Left ventricle myocardium superior (tissue), 1 donor: ENCODE results near the gene PTPN20. TPM values are rescaled to one million over a fixed set of nuclear protein-coding genes. Genes with fewer than 3 reads are reported as not detected.
A peak's percentile ranks its signal among the peaks of the same experiment; 100 is the strongest.

Source experiments
- ATAC-seq: fragments of 200-7000 bp; cut with Tn5 transposase; one replicate; pipeline ENCODE4 v1.9.1; 2020; ENCODE audit warnings: mild to moderate bottlenecking, moderate library complexity
- DNase-seq: peaks from one replicate; pipeline ENCODE4 v3.0.0-alpha.2; 2020
- intact Hi-C: fragments of 100-400 bp; cut with micrococcal nuclease; formaldehyde crosslinking; loops from one replicate; pipeline ENCODE4 v1.11.0; 2022
- total RNA-seq: library from RNA; stranded (reverse); fragmentation: NEBNext Ultra II Directional; extraction: Animal tissue kit (Norgen Biotek cat#: 25700); gene quantifications from one replicate; pipeline ENCODE4 v1.2.1, GENCODE V29; 2021
- donor health status: DM: no; HTN: yes; CAD: no; lungs with severe emphysema.

PTPN20 gene
- total RNA-seq, 1 donor from 2014 or later: 15.7 TPM

GRCh38 chr10:47029181-47030009 lies 118.2 kb downstream of the PTPN20 start:
- intact Hi-C loops: loop anchor here (10.0 kb wide), 1 partner anchor 285 kb away; no protein-coding TSS in a partner anchor

GRCh38 chr10:47030191-47030703 lies 119.0 kb downstream of the PTPN20 start:
- peak; percentile 22 for ATAC-seq
- intact Hi-C loops: no loop called here
- no peak for DNase-seq

More at GRCh38 chr10:47029181-47030009, 118.2 kb downstream of the PTPN20 start:
- DNase-seq (no peak), ATAC-seq (no peak)

DNA sequence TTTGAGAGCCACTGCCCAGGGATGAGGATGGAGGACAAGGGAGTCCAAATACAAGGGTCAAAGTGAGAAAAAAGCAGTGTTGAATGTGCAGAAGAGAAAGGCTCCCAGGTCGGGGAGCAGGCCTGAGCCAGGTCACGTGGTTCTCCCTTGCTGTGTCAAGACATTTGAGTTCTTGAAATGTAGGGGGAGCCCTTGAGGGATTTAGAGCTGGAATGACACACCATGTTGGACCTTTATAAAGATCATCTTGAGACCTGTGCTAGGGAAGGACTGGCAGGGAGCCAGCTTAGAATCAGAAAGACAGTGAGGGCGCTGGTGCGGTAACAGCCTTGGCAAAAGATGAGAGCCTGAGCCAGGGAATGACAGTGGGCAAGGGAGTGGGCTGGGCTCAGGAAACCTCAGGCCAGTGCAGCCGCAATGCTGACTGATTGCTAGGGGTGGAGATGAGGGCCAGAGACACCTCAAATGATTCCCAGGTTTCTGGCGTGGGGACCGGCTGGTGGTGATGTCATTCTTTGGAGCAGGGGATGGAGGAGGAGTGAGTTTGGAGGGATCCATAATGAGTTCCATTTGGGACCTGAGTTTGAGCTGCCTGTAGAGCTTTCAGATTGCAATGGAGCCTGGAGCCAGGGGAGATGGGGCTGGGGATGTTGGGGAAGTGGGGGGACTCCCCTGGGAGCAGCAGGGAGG lies 120.1 kb downstream of the PTPN20 start:
- DNase-seq: no peak
- intact Hi-C loops: no loop called here
- ATAC-seq: peak; percentile 21

DNA sequence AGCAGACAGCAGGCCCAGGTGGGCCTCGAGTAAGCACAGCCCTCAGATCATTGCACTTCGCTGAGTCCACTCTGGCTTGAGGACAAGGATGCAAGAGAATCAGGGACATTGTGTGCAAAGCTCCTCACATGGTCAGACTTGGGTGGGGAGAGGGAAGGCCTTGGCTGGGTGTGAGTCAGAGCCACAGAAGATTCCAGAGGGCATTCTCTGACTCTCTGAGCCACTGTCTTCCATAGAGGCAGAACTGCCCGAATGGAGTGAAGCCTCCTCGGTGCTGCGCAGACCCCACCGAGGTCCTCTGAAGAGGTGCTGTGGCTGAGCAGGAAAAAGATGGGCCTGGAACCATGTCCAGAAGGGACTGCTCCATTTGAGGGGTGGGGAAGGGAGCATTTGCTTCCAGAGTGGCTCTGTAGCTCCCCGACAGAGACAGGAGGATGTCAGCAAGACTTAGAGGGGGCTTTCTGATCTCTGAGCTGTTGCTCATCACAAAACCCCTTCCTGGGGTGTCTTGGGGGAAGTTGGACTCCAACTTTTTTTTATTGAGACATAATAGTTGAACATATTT lies 120.8 kb downstream of the PTPN20 start:
- peak; percentile 47 for ATAC-seq
- intact Hi-C loops: no loop called here
- DNase-seq: no peak

- DNase-seq (no peak), ATAC-seq (no peak)
- intact Hi-C loops: no loop called here
Measured at GRCh38 chr10:47033081-47033480, 121.9 kb downstream of the PTPN20 start.

DNA sequence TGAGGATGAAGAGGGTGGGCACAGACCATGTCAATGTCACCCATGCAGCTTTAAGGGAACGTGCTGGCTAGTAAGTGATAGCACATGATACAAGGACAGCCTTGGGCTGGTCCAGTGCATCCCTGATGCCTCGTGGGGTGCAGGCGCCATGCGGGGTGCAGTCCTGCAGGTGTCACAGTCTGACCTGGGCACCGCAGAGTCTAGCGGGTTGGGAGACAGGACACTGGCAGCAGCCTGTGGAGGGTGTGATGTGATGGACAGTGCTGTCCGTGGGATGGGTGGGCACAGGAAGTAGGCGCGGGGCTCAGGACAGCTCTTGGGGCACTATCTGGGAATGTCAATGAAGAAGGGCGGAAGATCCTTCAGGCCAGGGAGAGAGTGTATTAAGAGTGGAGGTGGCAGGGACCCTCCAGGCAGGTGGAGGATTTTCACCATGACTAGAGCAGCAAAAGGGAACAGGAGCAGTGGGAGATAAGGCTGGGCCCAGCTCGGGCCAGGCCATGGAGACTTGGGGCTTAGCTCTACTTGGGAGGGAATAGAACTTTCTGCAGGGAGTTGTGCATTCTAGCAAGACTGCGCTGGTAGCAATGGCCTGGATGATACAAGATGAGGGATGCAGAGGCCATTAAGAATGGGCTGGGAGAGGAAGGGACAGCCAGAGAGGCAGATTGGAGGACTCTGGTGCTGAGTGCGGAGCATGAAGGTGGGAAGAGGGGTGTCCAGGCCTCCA lies 122.5 kb downstream of the PTPN20 start:
- ATAC-seq (no peak), DNase-seq (no peak)
- intact Hi-C loops: no loop called here

- intact Hi-C loops: no loop called here
- ATAC-seq: no peak
- no peak for DNase-seq
Measured at GRCh38 chr10:47034441-47035051, 123.3 kb downstream of the PTPN20 start.

- intact Hi-C loops: no loop called here
- DNase-seq (no peak), ATAC-seq (no peak)
Measured at GRCh38 chr10:47035171-47035818, 124.1 kb downstream of the PTPN20 start.

DNA sequence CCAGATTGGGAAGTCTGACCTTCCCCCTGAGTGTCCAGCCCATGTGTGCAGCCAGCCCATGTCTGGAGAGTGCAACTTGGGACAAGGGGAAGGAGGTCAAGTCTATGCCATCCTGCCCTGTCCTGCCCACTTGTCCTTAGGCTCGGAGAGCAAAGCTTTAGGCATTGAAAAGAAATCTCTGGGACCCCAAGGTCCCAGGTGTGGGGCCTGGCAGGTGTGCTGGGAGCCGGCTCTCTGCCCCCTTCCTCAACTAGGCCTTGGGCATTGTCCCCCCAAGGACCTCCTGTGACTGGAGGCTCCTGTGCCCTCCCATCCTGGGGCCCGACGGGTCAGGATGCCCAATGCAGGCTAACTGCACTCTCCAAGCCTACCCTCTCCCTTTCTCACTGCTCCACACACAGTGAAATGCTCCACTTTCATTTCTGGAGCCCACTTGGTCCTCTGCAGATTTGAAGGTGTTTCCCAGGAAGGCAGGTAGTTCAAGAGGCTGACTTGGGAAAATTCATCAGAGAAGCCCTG lies 124.7 kb downstream of the PTPN20 start:
- DNase-seq (no peak), ATAC-seq (no peak)
- intact Hi-C loops: no loop called here

- DNase-seq: no peak
- ATAC-seq: no peak
- intact Hi-C loops: no loop called here
Measured at GRCh38 chr10:47036771-47037170, 125.5 kb downstream of the PTPN20 start.

GRCh38 chr10:47037654-47038425 lies 126.6 kb downstream of the PTPN20 start:
- ATAC-seq: no peak
- intact Hi-C loops: no loop called here
- no peak for DNase-seq

GRCh38 chr10:47038881-47039561 lies 127.8 kb downstream of the PTPN20 start:
- intact Hi-C loops: no loop called here
- DNase-seq: no peak
- peak; percentile 82 for ATAC-seq

DNA sequence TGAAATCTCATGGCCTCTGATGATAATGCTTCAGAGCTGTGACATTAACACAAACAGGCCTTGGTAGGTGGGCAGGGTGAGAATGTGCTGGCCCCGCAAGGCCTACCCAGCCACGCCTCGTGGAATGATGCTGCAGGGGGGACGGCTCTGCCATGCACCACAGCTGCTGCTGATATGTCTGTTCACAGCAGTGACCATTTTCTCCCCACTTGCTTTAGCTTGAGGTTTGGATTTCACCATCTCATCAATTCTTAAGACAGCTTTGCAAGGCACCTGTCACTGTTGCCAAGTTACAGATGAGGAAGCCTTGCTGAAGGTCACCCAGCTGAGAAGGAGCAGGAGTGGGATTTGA lies 128.3 kb downstream of the PTPN20 start:
- intact Hi-C loops: no loop called here
- DNase-seq (no peak), ATAC-seq (no peak)

GRCh38 chr10:47040041-47040491 lies 128.8 kb downstream of the PTPN20 start:
- intact Hi-C loops: no loop called here
- no peak for DNase-seq
- ATAC-seq: no peak

- intact Hi-C loops: no loop called here
- DNase-seq: no peak
- ATAC-seq: no peak
Measured at GRCh38 chr10:47040681-47041080, 129.5 kb downstream of the PTPN20 start.

DNA sequence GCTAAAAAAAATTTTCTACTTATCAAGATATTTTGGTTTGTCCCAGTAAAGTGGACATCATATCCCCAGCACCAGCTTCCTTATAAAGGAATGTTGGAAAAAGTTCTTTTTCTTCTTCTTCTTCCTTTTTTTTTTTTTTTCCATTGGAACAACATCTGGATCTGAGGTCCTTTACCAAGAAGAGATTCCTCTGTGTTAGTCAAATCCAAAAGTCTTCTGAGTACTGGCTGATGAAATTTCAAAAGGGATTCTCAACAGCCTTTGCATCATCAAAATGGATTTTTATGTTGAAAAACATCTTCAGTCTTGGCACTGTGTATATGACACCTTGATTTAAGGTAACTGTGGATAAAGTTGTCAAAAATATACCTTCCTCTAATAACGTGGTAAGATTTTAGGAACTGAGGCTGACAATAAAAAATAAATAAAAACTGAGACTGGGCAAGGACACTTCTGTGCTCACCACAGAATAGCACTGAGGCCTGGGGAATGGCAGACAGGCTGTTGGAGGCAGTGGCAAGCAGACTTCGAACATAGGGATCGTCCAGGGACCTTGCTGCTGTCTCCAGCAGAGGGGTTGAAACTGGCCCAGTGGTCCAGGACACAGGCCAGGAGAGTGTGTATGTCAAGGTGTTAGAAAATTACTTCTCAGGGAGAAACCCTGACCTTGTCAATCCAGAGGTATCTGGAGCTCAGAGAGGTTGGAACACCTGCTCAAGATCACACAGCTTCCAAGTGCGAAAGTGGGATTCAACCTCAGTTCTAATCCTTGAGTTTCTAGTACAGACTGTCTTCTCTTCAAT lies 130.4 kb downstream of the PTPN20 start:
- ATAC-seq: no peak
- DNase-seq: no peak
- intact Hi-C loops: no loop called here
